ENCODE data around the gene DRC3.

- no peak for TF ChIP-seq CTCF (IDR thresholded peaks at IDR 0.05)
- no peak for TF ChIP-seq EP300 (IDR thresholded peaks at IDR 0.05)
Observed at GRCh38 chr17:18045691-18046350, 73.2 kb downstream of the DRC3 start.
